Astrocyte (in vitro differentiated cells and primary cell): ENCODE measurements around the gene TRHDE. TPM values are rescaled to one million over a fixed set of nuclear protein-coding genes. Genes with fewer than 3 reads are reported as not detected.

Experiments
- DNase-seq: peaks from one replicate; pipeline ENCODE4 v3.0.0-alpha.2; 2010; ENCODE audit warnings: low read depth
- FAIRE-seq: peaks from 2 replicates; lab custom pipeline; 2011; peaks lifted over from hg19 to GRCh38; lab: Jason Lieb, UNC
- H2AFZ ChIP-seq: 2 replicates; pipeline ENCODE4 v1.6.0; 2012; ENCODE audit warnings: low read depth, low read length, inconsistent platforms
- H3K27ac ChIP-seq: 2 replicates; pipeline ENCODE4 v1.5.1; 2011; ENCODE audit warnings: low read depth, low read length, inconsistent platforms
- H3K27me3 ChIP-seq: 2 replicates; pipeline ENCODE4 v1.6.0; 2011; ENCODE audit warnings: low read length, inconsistent platforms; ENCODE audit not compliant: insufficient read depth
- H3K36me3 ChIP-seq: 2 replicates; pipeline ENCODE4 v1.5.1; 2011; ENCODE audit warnings: low read length, inconsistent platforms; ENCODE audit not compliant: insufficient read depth
- H3K4me1 ChIP-seq: 2 replicates; pipeline ENCODE4 v1.5.1; 2011; ENCODE audit warnings: low read length, inconsistent platforms; ENCODE audit not compliant: insufficient read depth
- H3K4me2 ChIP-seq: 2 replicates; pipeline ENCODE4 v1.6.0; 2012; ENCODE audit warnings: low read length, inconsistent platforms
- H3K4me3 ChIP-seq: 2 replicates; pipeline ENCODE4 v1.5.1; 2011; ENCODE audit warnings: low read depth, mild to moderate bottlenecking, low read length, inconsistent platforms; ENCODE audit not compliant: insufficient read depth
- H3K79me2 ChIP-seq: 2 replicates; pipeline ENCODE4 v1.6.0; 2012; ENCODE audit warnings: mild to moderate bottlenecking, low read length, inconsistent platforms; ENCODE audit not compliant: insufficient read depth
- H3K9ac ChIP-seq: 2 replicates; pipeline ENCODE4 v1.6.0; 2012; ENCODE audit warnings: mild to moderate bottlenecking, low read length, inconsistent platforms
- H3K9me3 ChIP-seq: 2 replicates; pipeline ENCODE4 v1.5.1; 2012; ENCODE audit warnings: low read depth, mild to moderate bottlenecking, low read length, inconsistent platforms; ENCODE audit not compliant: insufficient read depth
- H4K20me1 ChIP-seq: 2 replicates; pipeline ENCODE4 v1.6.0; 2012; ENCODE audit warnings: low read length, inconsistent platforms; ENCODE audit not compliant: insufficient read depth
- H3K27ac Mint-ChIP-seq: one replicate; pipeline ENCODE4 v1.8.0; 2021; ENCODE audit warnings: mild to moderate bottlenecking, mixed read lengths; ENCODE audit not compliant: unreplicated experiment
- H3K27me3 Mint-ChIP-seq: one replicate; pipeline ENCODE4 v1.8.0; 2021; ENCODE audit warnings: low read depth, mixed read lengths; ENCODE audit not compliant: unreplicated experiment
- H3K36me3 Mint-ChIP-seq: one replicate; pipeline ENCODE4 v1.8.0; 2021; ENCODE audit warnings: low read depth, mixed read lengths; ENCODE audit not compliant: unreplicated experiment
- H3K4me1 Mint-ChIP-seq: one replicate; pipeline ENCODE4 v1.8.0; 2021; ENCODE audit warnings: low read depth, mixed read lengths; ENCODE audit not compliant: unreplicated experiment
- H3K4me3 Mint-ChIP-seq: one replicate; pipeline ENCODE4 v1.8.0; 2021; ENCODE audit warnings: mild to moderate bottlenecking, moderate library complexity, mixed read lengths; ENCODE audit not compliant: unreplicated experiment
- H3K9me3 Mint-ChIP-seq: one replicate; pipeline ENCODE4 v1.8.0; 2021; ENCODE audit warnings: mild to moderate bottlenecking, mixed read lengths; ENCODE audit not compliant: unreplicated experiment
- CTCF ChIP-seq: IDR thresholded peaks from 2 replicates; pipeline ENCODE4 v1.5.1; 2011; ENCODE audit warnings: low read depth, mild to moderate bottlenecking, inconsistent platforms, low read length, moderate library complexity; ENCODE audit not compliant: insufficient read depth
- EZH2 ChIP-seq: IDR thresholded peaks from 2 replicates; pipeline ENCODE4 v1.6.1; 2012; ENCODE audit warnings: mild to moderate bottlenecking, low read length, inconsistent platforms; ENCODE audit not compliant: insufficient read depth
- total RNA-seq: library from RNA; stranded (reverse); gene quantifications from 2 replicates; pipeline ENCODE4 v1.2.1, GENCODE V29; 2021

TRHDE gene
- total RNA-seq, 1 donor from 2014 or later = 1.4 TPM

GRCh38 chr12:72453066-72453465 lies 180.9 kb downstream of the TRHDE start:
- H4K20me1 ChIP-seq = no peaks in the 10 kb centered on the region
- TF ChIP-seq EZH2 (no peak), CTCF (no peak)
- no peak overlapping the region for H3K4me3 Mint-ChIP-seq
- H3K4me2 ChIP-seq = no peak overlapping the region
- H3K9ac ChIP-seq = no peak overlapping the region
- no peaks in the 10 kb centered on the region for H3K4me1 Mint-ChIP-seq
- H3K4me3 ChIP-seq = no peak overlapping the region
- no peaks in the 10 kb centered on the region for H3K9me3 Mint-ChIP-seq
- no peaks in the 10 kb centered on the region for H3K27me3 Mint-ChIP-seq
- H3K79me2 ChIP-seq = no peaks in the 10 kb centered on the region
- FAIRE-seq = no peak
- H3K4me1 ChIP-seq = no peaks in the 10 kb centered on the region
- H3K9me3 ChIP-seq = no peaks in the 10 kb centered on the region
- DNase-seq = no peak
- H2AFZ ChIP-seq = no peak overlapping the region
- no peak overlapping the region for H3K27ac Mint-ChIP-seq
- no peaks in the 10 kb centered on the region for H3K36me3 ChIP-seq
- no peak overlapping the region for H3K27ac ChIP-seq
- no peaks in the 10 kb centered on the region for H3K36me3 Mint-ChIP-seq
- H3K27me3 ChIP-seq = no peaks in the 10 kb centered on the region

DNA sequence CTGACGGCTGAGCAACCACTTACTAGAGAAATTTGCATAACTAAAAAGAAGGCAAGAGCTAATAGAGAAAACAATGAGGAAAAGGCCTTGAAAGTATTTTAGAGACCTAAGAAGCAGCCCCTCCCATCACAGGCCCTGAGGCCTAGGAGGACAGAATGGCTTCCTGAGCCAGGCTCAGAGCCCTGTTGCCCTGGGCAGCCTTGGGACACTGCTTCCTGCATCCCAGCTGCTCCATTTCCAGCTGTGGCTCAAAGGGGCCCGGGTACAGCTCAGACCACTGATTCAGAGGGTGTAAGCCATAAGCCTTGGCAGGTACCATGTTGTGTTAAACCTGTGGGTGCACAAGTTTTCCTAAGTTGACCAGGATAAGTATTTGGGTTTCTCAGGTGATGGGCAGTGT lies 181.4 kb downstream of the TRHDE start:
- Mint-ChIP-seq H3K9me3 (no peaks in the 10 kb centered on the region), H3K27me3 (no peaks in the 10 kb centered on the region), H3K27ac (no peak overlapping the region), H3K36me3 (no peaks in the 10 kb centered on the region), H3K4me3 (no peak overlapping the region), H3K4me1 (no peaks in the 10 kb centered on the region)
- FAIRE-seq (no peak), DNase-seq (no peak)
- Histone ChIP-seq H3K27me3 (no peaks in the 10 kb centered on the region), H4K20me1 (no peaks in the 10 kb centered on the region), H3K27ac (no peak overlapping the region), H3K9me3 (no peaks in the 10 kb centered on the region), H3K4me3 (no peak overlapping the region), H3K4me1 (no peaks in the 10 kb centered on the region), H3K79me2 (no peaks in the 10 kb centered on the region), H3K4me2 (no peak overlapping the region), H3K9ac (no peak overlapping the region), H2AFZ (no peak overlapping the region), H3K36me3 (no peaks in the 10 kb centered on the region)
- no peak for TF ChIP-seq CTCF
- TF ChIP-seq EZH2 = no peak

- no peak overlapping the region for H2AFZ ChIP-seq
- DNase-seq = no peak
- no peaks in the 10 kb centered on the region for H3K9me3 ChIP-seq
- no peak for FAIRE-seq
- no peaks in the 10 kb centered on the region for H3K36me3 ChIP-seq
- Mint-ChIP-seq H3K27ac (no peak overlapping the region), H3K4me3 (no peak overlapping the region), H3K9me3 (no peaks in the 10 kb centered on the region), H3K27me3 (no peaks in the 10 kb centered on the region), H3K36me3 (no peaks in the 10 kb centered on the region), H3K4me1 (no peaks in the 10 kb centered on the region)
- no peaks in the 10 kb centered on the region for H3K27me3 ChIP-seq
- H4K20me1 ChIP-seq = no peaks in the 10 kb centered on the region
- TF ChIP-seq EZH2 = no peak
- H3K4me1 ChIP-seq = no peaks in the 10 kb centered on the region
- no peak overlapping the region for H3K27ac ChIP-seq
- H3K9ac ChIP-seq = no peak overlapping the region
- no peak overlapping the region for H3K4me3 ChIP-seq
- no peak overlapping the region for H3K4me2 ChIP-seq
- no peaks in the 10 kb centered on the region for H3K79me2 ChIP-seq
Observed at GRCh38 chr12:72464471-72464870, 192.3 kb downstream of the TRHDE start.
